GM12878 (cell line): Measurements from ENCODE around the gene APLP2. TPM values are rescaled to one million over a fixed set of nuclear protein-coding genes. Genes with fewer than 3 reads are reported as not detected.
A peak's percentile ranks its signal among the peaks of the same experiment; 100 is the strongest.

Experiments
- ATAC-seq: fragments of 200-7000 bp; cut with Tn5 transposase; 3 replicates; pipeline ENCODE4 v1.9.1; 2020; ENCODE audit warnings: mild to moderate bottlenecking, moderate library complexity
- BruUV-seq: library from RNA; stranded (reverse); fragments of 400-500 nt; replicated peaks from 2 replicates; lab custom pipeline; 2021; lab: Mats Ljungman, UMichigan
- CTCF ChIA-PET: fragments of 300-600 bp; sonication (Branson Sonifier 250); formaldehyde crosslinking; extraction: SDS; loops from one replicate; lab custom pipeline; 2021; ENCODE audit warnings: inconsistent platforms; lab: Yijun Ruan, JAX
- POLR2A ChIA-PET: fragments of 350-600 bp; formaldehyde crosslinking; extraction: SDS; loops from one replicate; lab custom pipeline; 2021; ENCODE audit warnings: inconsistent platforms; lab: Charles Lee
- RAD21 ChIA-PET: fragments of 300-600 bp; sonication (Branson Sonifier 250); formaldehyde crosslinking; loops from one replicate; lab custom pipeline; 2023; ENCODE audit warnings: antibody characterized with exemption; ENCODE audit not compliant: unreplicated experiment; lab: Charles Lee
- SMC1A ChIA-PET: fragments of 300-600 bp; sonication (Branson Sonifier 250); formaldehyde crosslinking; loops from one replicate; lab custom pipeline; 2023; ENCODE audit not compliant: unreplicated experiment, uncharacterized antibody; lab: Charles Lee
- DNase-seq: peaks from one replicate; pipeline ENCODE4 v3.0.0-alpha.2; 2011; ENCODE audit warnings: low read depth, low spot score
- FAIRE-seq: peaks from 3 replicates; lab custom pipeline; 2011; peaks lifted over from hg19 to GRCh38; lab: Jason Lieb, UNC
- H2AFZ ChIP-seq: 2 replicates; pipeline ENCODE4 v1.6.0; 2011; ENCODE audit warnings: low read depth, low read length, control low read depth; ENCODE audit not compliant: control insufficient read depth
- H3K27ac ChIP-seq: 2 replicates; pipeline ENCODE4 v1.5.1; 2011; ENCODE audit warnings: control low read depth; ENCODE audit not compliant: control insufficient read depth, insufficient read depth
- H3K27me3 ChIP-seq, 2 experiments: replicated peaks in 1 of 2; 2 replicates each; pipeline versions ENCODE4 v1.6.0 to v1.6.1; 2011; ENCODE audit warnings: low read length in 1 of 2; ENCODE audit not compliant: control insufficient read depth in 2 of 2, insufficient read depth in 2 of 2
- H3K36me3 ChIP-seq, 2 experiments: 2 replicates each; pipeline ENCODE4 v1.5.1; 2011; ENCODE audit warnings: low read length in 1 of 2; ENCODE audit not compliant: control insufficient read depth in 2 of 2, insufficient read depth in 2 of 2
- H3K4me1 ChIP-seq: 2 replicates; pipeline ENCODE4 v1.6.1; 2011; ENCODE audit warnings: mild to moderate bottlenecking, low read length, moderate library complexity, mixed read lengths; ENCODE audit not compliant: control insufficient read depth, insufficient read depth
- H3K4me2 ChIP-seq: 2 replicates; pipeline ENCODE4 v1.6.0; 2011; ENCODE audit warnings: control low read depth; ENCODE audit not compliant: control insufficient read depth, insufficient read depth
- H3K4me3 ChIP-seq: fragments of 200-600 bp; sonication (generic); 2 replicates; pipeline ENCODE4 v1.5.1; 2016
- H3K79me2 ChIP-seq: 2 replicates; pipeline ENCODE4 v1.6.0; 2011; ENCODE audit warnings: low read length; ENCODE audit not compliant: control insufficient read depth, insufficient read depth
- H3K9ac ChIP-seq: 2 replicates; pipeline ENCODE4 v1.8.0; 2011; ENCODE audit warnings: low read length, control low read depth, mixed read lengths; ENCODE audit not compliant: control insufficient read depth, insufficient read depth
- H3K9me3 ChIP-seq: replicated peaks from 3 replicates; pipeline ENCODE4 v1.5.1; 2011; ENCODE audit warnings: mild to moderate bottlenecking, low read length; ENCODE audit not compliant: control insufficient read depth, insufficient read depth
- H4K20me1 ChIP-seq: 2 replicates; pipeline ENCODE4 v1.6.0; 2011; ENCODE audit not compliant: control insufficient read depth, insufficient read depth
- CBX3 ChIP-seq: fragments of 200-600 bp; sonication (generic); IDR thresholded peaks from 2 replicates; pipeline ENCODE4 v1.6.1; 2016; ENCODE audit warnings: low read depth, borderline replicate concordance
- CTCF ChIP-seq, 3 experiments: IDR thresholded peaks in 2 of 3; conservative IDR thresholded peaks in 1 of 3; 2 replicates each; pipeline ENCODE4 v1.5.1; 2011; ENCODE audit warnings: low read depth in 3 of 3, low read length in 3 of 3, mild to moderate bottlenecking in 3 of 3, control low read depth in 2 of 3, moderate library complexity in 2 of 3, inconsistent platforms in 1 of 3, mixed read lengths in 1 of 3; ENCODE audit not compliant: control insufficient read depth in 2 of 3, insufficient read depth in 1 of 3; ENCODE audit errors: extremely low read depth in 1 of 3
- CUX1 ChIP-seq: IDR thresholded peaks from 2 replicates; pipeline ENCODE4 v1.6.1; 2012; ENCODE audit warnings: improper control_type of control experiment, low read depth, low read length; ENCODE audit not compliant: insufficient replicate concordance
- HDAC6 ChIP-seq: fragments of 200-600 bp; sonication (generic); IDR thresholded peaks from one replicate; pipeline ENCODE4 v1.8.0; 2017; ENCODE audit warnings: antibody characterized with exemption; ENCODE audit not compliant: unreplicated experiment
- IKZF1 ChIP-seq: fragments of 450-650 bp; conservative IDR thresholded peaks from 2 replicates; pipeline ENCODE4 v1.6.1; 2017; ENCODE audit warnings: antibody characterized with exemption, mild to moderate bottlenecking
- KDM1A ChIP-seq: fragments of 200-600 bp; sonication (generic); IDR thresholded peaks from 2 replicates; pipeline ENCODE4 v1.6.1; 2016; ENCODE audit warnings: borderline replicate concordance
- MAX ChIP-seq: IDR thresholded peaks from 2 replicates; pipeline ENCODE4 v1.6.1; 2012; ENCODE audit warnings: low read depth, low read length, improper control_type of control experiment
- NFXL1 ChIP-seq: fragments of 450-650 bp; IDR thresholded peaks from 2 replicates; pipeline ENCODE4 v1.6.1; 2017; ENCODE audit warnings: antibody characterized with exemption, mild to moderate bottlenecking, borderline replicate concordance
- PAX5 ChIP-seq: IDR thresholded peaks from 2 replicates; pipeline ENCODE4 v1.6.1; 2011; ENCODE audit warnings: low read depth, low read length, borderline replicate concordance
- PKNOX1 ChIP-seq: fragments of 450-650 bp; IDR thresholded peaks from 2 replicates; pipeline ENCODE4 v1.6.1; 2016; ENCODE audit warnings: mild to moderate bottlenecking
- RCOR1 ChIP-seq: conservative IDR thresholded peaks from 2 replicates; pipeline ENCODE4 v1.6.1; 2012; ENCODE audit warnings: low read depth, low read length, improper control_type of control experiment
- ZNF24 ChIP-seq: fragments of 450-650 bp; IDR thresholded peaks from 2 replicates; pipeline ENCODE4 v1.6.1; 2017; ENCODE audit warnings: antibody characterized with exemption, mild to moderate bottlenecking
- WGBS: methylation state at CpG from one replicate; pipeline ENCODE4 v1.1.6; 2016; ENCODE audit warnings: low lambda C conversion rate; ENCODE audit not compliant: insufficient replicate concordance, insufficient coverage; ENCODE audit errors: missing lambda C conversion rate; 5-methylcytosine and 5-hydroxymethylcytosine counted together
- in situ Hi-C: fragments of 300-500 bp; cut with MboI; formaldehyde crosslinking; loops from 9 replicates; pipeline ENCODE4 v1.14.3; 2018; ENCODE audit warnings: mixed read lengths
- intact Hi-C: fragments of 100-400 bp; cut with micrococcal nuclease; formaldehyde crosslinking; loops from one replicate; pipeline ENCODE4 v1.14.2; 2022; ENCODE audit not compliant: unreplicated experiment
- polyA plus RNA-seq, 11 experiments: library from polyadenylated mRNA; depleted of rRNA in 4 of 11; unstranded in 6 of 11; stranded (reverse) in 5 of 11; fragments of >200 nt; fragmentation: Nextera tagmentation in 4 of 11; fragmentation: Illumina TruSeq in 1 of 11; extraction: Ambion mirVana in 4 of 11; extraction: Trizol in 1 of 11; gene quantifications; 1 replicate in 1 of 11; 2 replicates in 10 of 11; pipeline versions ENCODE4 v1.2.1 to v1.2.3, GENCODE V29; 2011 to 2016; ENCODE audit warnings: inconsistent platforms in 2 of 11, missing spikeins in 2 of 11, low read depth in 1 of 11
- total RNA-seq, 4 experiments: library from RNA; depleted of rRNA in 3 of 4; stranded (reverse); fragments of >200 nt in 3 of 4; fragmentation: Illumina TruSeq in 1 of 4; extraction: Trizol in 1 of 4; gene quantifications; 2 replicates each; pipeline versions ENCODE4 v1.2.1 to v1.2.3, GENCODE V29; 2013 to 2021

The APLP2 gene
- total and polyA plus RNA-seq, 10 of the 15 experiments (the other 5 are each of a cell fraction or from before 2014, with no cell fraction given) = 2.3 to 38.8 (median 21.3) TPM

GRCh38 chr11:130070109-130070845 lies 583 bp downstream of the APLP2 start:
- peak overlapping the region; percentile 86 for H2AFZ ChIP-seq
- SMC1A ChIA-PET = interaction anchor here (0.5 to 2.3 kb wide), 12 partner anchors 16 to 753 kb away, joined by 3 to 14 read pairs (median 4); partner anchors contain the start of gene PRDM10
- TF ChIP-seq CTCF (IDR thresholded peaks at IDR 0.05 in 2 of 3, conservative IDR thresholded peaks at IDR 0.05 in 1 of 3; ENCODE audit: control insufficient read depth in 2 of 3, extremely low read depth in 1 of 3, insufficient read depth in 1 of 3, low read depth in 3 of 3, low read length in 3 of 3) = peak; percentile 16 to 28 (median 26); a peak in 4 of 6 replicates
- no peak for TF ChIP-seq KDM1A
- TF ChIP-seq HDAC6 = peak; percentile 11
- no peak for TF ChIP-seq MAX
- no peak for TF ChIP-seq CUX1
- TF ChIP-seq IKZF1 = peak; percentile 84
- no peak for TF ChIP-seq NFXL1
- TF ChIP-seq RCOR1 = no peak
- no peak for TF ChIP-seq CBX3
- no peak for TF ChIP-seq PKNOX1
- TF ChIP-seq ZNF24 = no peak
- no peak for TF ChIP-seq PAX5

More at GRCh38 chr11:130070109-130070845, 583 bp downstream of the APLP2 start:
- FAIRE-seq (no peak), ATAC-seq (peak; percentile 53), DNase-seq (no peak)
- Histone ChIP-seq H3K9ac (peak overlapping the region; percentile 67), H3K4me1 (no peaks in the 10 kb centered on the region), H3K9me3 (no peaks in the 10 kb centered on the region), H3K4me2 (peak overlapping the region; percentile 87), H3K36me3 (no peaks in the 10 kb centered on the region), H3K79me2 (no peaks in the 10 kb centered on the region), H3K27me3 (peaks cover 0 to 3% of the 10 kb centered on the region in 2 experiments; a peak in 1 of 4 replicates), H3K27ac (no peak overlapping the region), H4K20me1 (no peaks in the 10 kb centered on the region), H3K4me3 (peak overlapping the region; percentile 76)
- no TSS peak for BruUV-seq
- CTCF ChIA-PET = interaction anchor here (0.6 to 1.7 kb wide), 13 partner anchors 9 to 228 kb away, joined by 3 to 9 read pairs (median 4); no protein-coding TSS in a partner anchor
- RAD21 ChIA-PET = interaction anchor here (1.1 to 2.2 kb wide), 5 partner anchors 11 to 67 kb away, joined by 4 to 12 read pairs (median 5); partner anchors contain the start of gene PRDM10
- intact Hi-C loops (loop anchor here (5.0 kb wide), 1 partner anchor 62 kb away; no protein-coding TSS in a partner anchor), in situ Hi-C loops (no loop called here)
- 1% methylated on average over 55 of the region's 100 CpGs for WGBS
- POLR2A ChIA-PET = interaction anchor here (1.4 kb wide), 1 partner anchor 67 kb away, joined by 6 read pairs; no protein-coding TSS in a partner anchor
